Loucy (cell line): ENCODE results near the gene CD302.

Source experiments
- CTCF ChIP-seq: fragments of 200-600 bp; sonication (generic); conservative IDR thresholded peaks from 2 replicates; pipeline ENCODE4 v1.5.1; 2014; ENCODE audit warnings: mild to moderate bottlenecking, antibody characterized with exemption, low read length
- EZH2phosphoT487 ChIP-seq: fragments of 200-600 bp; IDR thresholded peaks from 2 replicates; pipeline ENCODE4 v1.6.1; 2018; ENCODE audit warnings: antibody characterized with exemption, mild to moderate bottlenecking, moderate library complexity, borderline replicate concordance

GRCh38 chr2:159775021-159775420 lies 23.0 kb downstream of the CD302 start:
- TF ChIP-seq CTCF = no peak; the same call in 1 of the 2 replicates
- no peak for TF ChIP-seq EZH2phosphoT487
